ENCODE data around the gene ZRSR2. TPM values are rescaled to one million over a fixed set of nuclear protein-coding genes. Genes with fewer than 3 reads are reported as not detected.

Gene ZRSR2
- total and polyA plus RNA-seq, 2 of the 8 experiments (the other 6 are each of a cell fraction or from before 2014, with no cell fraction given), result 3.9 to 6.9 TPM

GRCh38 chrX:15814771-15815365 is 24.6 kb downstream of the ZRSR2 start:
- Histone ChIP-seq H3K4me2 (ENCODE audit: insufficient read depth in 1 of 2, low read depth in 2 of 2, low read length in 2 of 2) (no peak overlapping the region), H3K27ac (ENCODE audit: low read depth, low read length) (no peak overlapping the region), H4K8ac (ENCODE audit: extremely low read depth, insufficient read depth, low read length) (no peak overlapping the region), H3K9me3 (ENCODE audit: insufficient read depth in 2 of 2, low read depth in 1 of 2, low read length in 1 of 2) (no peaks in the 10 kb centered on the region), H3K18ac (ENCODE audit: extremely low read depth, low read length) (no peak overlapping the region), H3K4ac (replicated peaks; ENCODE audit: insufficient read length, low read depth, low read length) (no peak overlapping the region), H3K23me2 (ENCODE audit: low read depth, low read length) (no peaks in the 10 kb centered on the region), H3K9ac (replicated peaks in 1 of 4; ENCODE audit: extremely low read depth in 1 of 4, low read depth in 3 of 4, low read length in 3 of 4) (no peak overlapping the region), H2BK120ac (replicated peaks; ENCODE audit: low read depth, low read length) (no peak overlapping the region), H4K20me1 (replicated peaks in 1 of 2; ENCODE audit: control insufficient read depth in 1 of 2, insufficient read depth in 2 of 2, low read length in 2 of 2) (no peaks in the 10 kb centered on the region), H2BK5ac (ENCODE audit: low read depth, low read length) (no peak overlapping the region), H3K36me3 (ENCODE audit: control insufficient read depth in 2 of 4, insufficient read depth in 4 of 4, low read length in 3 of 4) (peaks cover 0 to 20% (median 5%) of the 10 kb centered on the region in 4 experiments; a peak in 4 of 8 replicates), H3K79me1 (ENCODE audit: low read depth, low read length) (no peaks in the 10 kb centered on the region), H3K56ac (replicated peaks; ENCODE audit: insufficient read length, low read depth, low read length) (no peak overlapping the region), H3K79me2 (ENCODE audit: control insufficient read depth in 1 of 2, insufficient read depth in 2 of 2, low read length in 2 of 2) (no peaks in the 10 kb centered on the region), H3K27me3 (replicated peaks in 1 of 4; ENCODE audit: control insufficient read depth in 3 of 4, extremely low read depth in 1 of 4, insufficient read depth in 3 of 4, low read length in 3 of 4) (no peaks in the 10 kb centered on the region), H3K23ac (ENCODE audit: insufficient read length) (no peak overlapping the region), H3K4me3 (ENCODE audit: extremely low read depth in 1 of 4, insufficient read depth in 2 of 4, low read depth in 3 of 4, low read length in 4 of 4) (no peak overlapping the region), H4K5ac (ENCODE audit: insufficient read length, low read depth, low read length) (no peak overlapping the region), H3K4me1 (replicated peaks in 1 of 4; ENCODE audit: control insufficient read depth in 3 of 4, insufficient read depth in 4 of 4, low read length in 3 of 4) (peaks cover 1 to 10% (median 7%) of the 10 kb centered on the region in 4 experiments; a peak in 5 of 7 replicates), H2BK15ac (ENCODE audit: low read length) (no peak overlapping the region), H2BK20ac (ENCODE audit: low read length) (no peak overlapping the region), H4K91ac (replicated peaks; ENCODE audit: insufficient read length, low read length) (no peak overlapping the region), H2BK12ac (ENCODE audit: low read depth, low read length) (no peak overlapping the region), H2AK5ac (ENCODE audit: low read depth, low read length) (no peak overlapping the region), H2AFZ (ENCODE audit: low read length) (no peak overlapping the region), H3K14ac (ENCODE audit: insufficient read length) (no peak overlapping the region)
- FAIRE-seq (no peak), DNase-seq (ENCODE audit: low read depth in 1 of 2, low spot score in 2 of 2) (no peak)
- ChIA-PET POLR2A (ENCODE audit: partially characterized antibody) (no interaction called here), CTCF (ENCODE audit: partially characterized antibody) (interaction anchor here (1.0 to 2.1 kb wide), 5 partner anchors 24 to 248 kb away, joined by 3 to 5 read pairs (median 4); no protein-coding TSS in a partner anchor)
- WGBS, 2 experiments (ENCODE audit: extremely low coverage in 1 of 2, insufficient coverage in 1 of 2, insufficient read length in 1 of 2, insufficient replicate concordance in 2 of 2, low coverage in 1 of 2, low lambda C conversion rate in 2 of 2, missing lambda C conversion rate in 1 of 2), result 90% methylated on average over 4 of the region's 6 CpGs; no CpG with 5 or more reads in 1 of the 2 experiments

Measured in H1 (cell line).